ENCODE data around the gene GPX2.

DNA sequence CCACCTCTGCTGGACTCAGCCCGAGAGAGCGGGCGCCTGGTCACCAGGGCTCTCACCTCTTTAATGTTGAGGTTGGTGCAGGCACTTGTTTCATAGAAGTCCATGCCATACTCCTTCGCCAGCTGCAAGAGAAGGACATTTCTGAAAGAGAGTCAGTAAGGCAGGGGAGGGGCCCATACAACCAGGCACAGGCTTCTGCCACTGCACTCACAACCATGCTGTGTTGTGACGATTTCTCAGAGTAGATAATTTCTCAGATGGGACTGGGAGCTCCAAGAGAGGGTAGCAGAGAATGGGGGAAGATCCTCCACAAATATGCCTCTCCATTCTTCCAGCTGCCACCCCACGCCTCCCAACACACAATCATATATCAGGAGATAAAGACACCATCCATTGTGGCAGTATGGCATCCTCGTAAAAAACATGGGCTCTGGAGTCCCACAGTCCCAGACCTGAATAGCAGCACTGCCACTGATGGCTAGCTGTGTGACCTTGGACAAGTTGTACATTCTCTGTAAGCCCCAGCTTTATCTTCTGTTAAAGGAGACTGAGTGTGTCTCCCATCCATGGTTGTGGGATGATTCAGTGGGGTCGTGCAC is 6.2 kb upstream of the GPX2 start:
- TF ChIP-seq TCF12 (IDR thresholded peaks at IDR 0.05; ENCODE audit: low read depth) (no peak), NFIC (IDR thresholded peaks at IDR 0.05) (no peak), CREB1 (IDR thresholded peaks at IDR 0.05; ENCODE audit: low read depth) (no peak), MAX (IDR thresholded peaks at IDR 0.05) (no peak), YY1 (IDR thresholded peaks at IDR 0.05; ENCODE audit: low read depth) (no peak), TAF1 (IDR thresholded peaks at IDR 0.05; ENCODE audit: low read depth) (no peak), ZBTB7A (IDR thresholded peaks at IDR 0.05; ENCODE audit: low read depth) (no peak), CEBPB (IDR thresholded peaks at IDR 0.05) (no peak)

Data from Ishikawa (cell line).